HG02884 (cell line): ENCODE measurements around the gene C19orf25.
"Not testable (repeated sequence)": the region's sequence is repeated elsewhere in the genome, so short reads cannot be mapped to it uniquely, and the experiment has no call there.

Source experiments
- ATAC-seq: cut with Tn5 transposase; IDR thresholded peaks from one replicate; pipeline ENCODE4 v1.9.1; 2021; ENCODE audit warnings: mild to moderate bottlenecking, moderate library complexity; ENCODE audit not compliant: unreplicated experiment

Gene C19orf25

DNA sequence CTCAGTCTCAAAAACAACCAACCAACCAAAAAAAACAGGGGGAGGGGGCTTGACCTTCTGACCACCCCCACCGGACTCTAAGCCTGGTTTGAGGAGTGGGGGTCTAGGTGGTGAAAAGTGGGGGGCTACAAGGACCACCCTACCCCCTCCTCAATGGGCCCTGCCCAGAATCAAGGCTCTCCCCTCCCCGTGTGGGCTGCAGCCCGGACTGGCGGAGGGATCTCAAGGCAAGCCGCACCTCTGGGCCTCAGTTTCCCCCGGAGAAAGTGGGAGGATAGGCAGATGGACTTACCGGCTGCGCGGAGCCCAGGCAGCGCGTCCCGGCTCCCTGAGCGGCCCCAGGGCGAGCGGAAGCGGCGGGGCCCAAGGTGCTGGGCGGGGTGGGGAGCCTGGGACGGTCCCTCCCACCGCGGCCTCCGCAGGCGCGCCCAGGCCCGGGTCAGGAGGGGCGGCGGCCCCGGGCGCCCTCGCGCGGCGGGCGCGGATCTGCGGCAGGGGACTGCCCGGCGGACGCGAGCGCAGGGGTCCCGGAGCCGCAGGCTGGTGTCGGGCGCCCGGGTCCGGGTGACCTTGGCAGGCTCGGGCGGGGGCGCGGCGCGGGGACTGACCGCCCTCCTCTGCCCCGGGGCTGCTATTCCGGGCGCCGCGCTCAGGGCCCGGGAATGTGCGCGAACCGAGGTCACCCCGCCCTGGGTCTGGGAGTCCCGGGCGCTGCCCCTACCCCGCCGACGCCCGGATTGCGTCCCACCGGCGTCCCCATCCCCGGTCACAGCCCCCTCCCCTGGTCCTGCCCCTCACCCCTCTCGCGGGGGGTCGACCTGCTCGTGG is 33.9 kb upstream of the C19orf25 start, which contains the start of gene ADAMTSL5:
Gene ADAMTSL5, minus strand, starts transcription at position 349 of the 828 bp plus-strand sequence. CDS start 2,076 bp downstream, outside the sequence.
- ATAC-seq = no peak

DNA sequence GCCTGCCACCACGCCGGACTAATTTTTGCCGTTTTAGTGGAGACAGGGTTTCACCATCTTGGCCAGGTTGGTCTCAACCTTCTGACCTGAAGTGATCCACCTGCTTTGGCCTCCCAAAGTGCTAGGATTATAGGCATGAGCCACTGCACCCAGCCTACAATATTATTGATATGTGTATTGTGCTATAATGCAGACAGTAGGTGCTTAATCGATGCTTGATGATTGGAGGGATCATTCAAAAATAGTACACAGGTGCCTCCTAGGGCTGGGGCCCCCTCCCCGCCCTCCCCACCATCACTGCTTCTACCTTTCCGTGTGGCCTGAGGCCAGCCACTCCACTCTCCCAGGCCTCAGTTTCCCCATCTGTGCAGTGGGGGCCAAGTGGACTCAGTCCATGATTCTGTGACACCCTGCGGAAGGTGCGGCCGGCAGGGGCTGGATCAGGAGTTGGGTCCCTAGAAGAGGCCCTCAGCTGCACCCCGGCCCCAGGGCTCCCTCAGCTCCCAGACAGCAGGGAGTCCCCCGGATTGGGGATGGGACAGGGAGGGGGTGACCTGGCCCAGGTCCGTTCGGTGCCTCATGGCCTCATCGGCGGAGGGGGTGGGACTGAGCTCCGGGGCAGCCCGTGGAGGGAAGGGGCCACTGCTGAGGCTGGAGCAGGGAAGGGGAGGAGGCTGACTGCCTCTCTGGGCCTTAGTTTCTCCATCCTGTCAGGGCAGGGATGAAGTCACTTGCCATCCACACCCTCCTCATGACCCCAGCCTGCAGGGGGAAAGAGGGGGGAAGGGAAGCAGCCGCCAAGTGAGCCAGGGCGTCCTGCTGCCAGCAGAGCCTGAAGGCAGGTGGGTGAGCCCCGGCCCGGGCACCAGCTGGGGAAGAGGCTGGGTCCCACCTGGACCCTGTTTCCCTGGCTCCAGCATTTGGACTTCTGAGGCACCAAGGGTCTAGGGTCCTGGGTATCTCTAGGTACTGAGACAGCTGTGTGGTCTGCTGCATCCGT is 32.6 kb upstream of the C19orf25 start:
- ATAC-seq = no peak

DNA sequence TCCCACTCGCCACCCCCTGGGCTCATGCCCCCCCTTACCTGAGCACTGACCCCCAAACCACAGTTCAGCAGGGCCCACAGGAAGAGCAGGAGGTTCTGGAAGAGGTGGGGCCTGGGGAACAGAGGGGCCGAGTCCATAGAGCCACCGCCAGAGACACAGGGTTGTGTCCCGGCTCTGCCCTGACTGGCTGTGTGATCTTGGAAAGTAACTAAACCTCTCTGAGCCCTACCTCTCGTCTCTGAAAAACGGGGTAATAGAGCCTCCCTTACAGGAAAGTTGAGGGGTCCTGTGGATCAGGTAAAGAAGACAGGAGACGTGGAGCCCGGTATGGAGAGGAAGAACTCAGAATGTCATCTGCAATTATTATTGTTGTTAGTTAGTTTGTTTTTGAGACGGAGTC is 31.8 kb upstream of the C19orf25 start:
- ATAC-seq = no peak

DNA sequence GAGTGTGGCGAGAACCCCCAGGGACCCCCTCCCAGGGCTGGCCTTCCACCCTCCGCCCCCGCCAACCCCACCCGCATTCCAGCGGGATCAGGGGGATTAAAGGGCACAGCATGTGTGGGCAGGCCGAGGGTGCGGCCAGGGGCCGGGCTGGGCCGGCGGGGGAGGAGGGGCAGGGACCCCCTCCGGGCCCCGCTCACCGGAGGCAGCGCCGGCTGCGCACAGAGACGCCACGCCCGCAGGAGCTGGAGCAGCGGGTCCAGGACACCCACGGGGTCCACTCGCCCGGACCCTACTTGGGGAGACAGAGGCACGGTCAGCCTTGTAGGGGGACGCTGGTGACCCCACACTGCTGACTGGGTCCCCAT is 31.4 kb upstream of the C19orf25 start:
- no peak for ATAC-seq

DNA sequence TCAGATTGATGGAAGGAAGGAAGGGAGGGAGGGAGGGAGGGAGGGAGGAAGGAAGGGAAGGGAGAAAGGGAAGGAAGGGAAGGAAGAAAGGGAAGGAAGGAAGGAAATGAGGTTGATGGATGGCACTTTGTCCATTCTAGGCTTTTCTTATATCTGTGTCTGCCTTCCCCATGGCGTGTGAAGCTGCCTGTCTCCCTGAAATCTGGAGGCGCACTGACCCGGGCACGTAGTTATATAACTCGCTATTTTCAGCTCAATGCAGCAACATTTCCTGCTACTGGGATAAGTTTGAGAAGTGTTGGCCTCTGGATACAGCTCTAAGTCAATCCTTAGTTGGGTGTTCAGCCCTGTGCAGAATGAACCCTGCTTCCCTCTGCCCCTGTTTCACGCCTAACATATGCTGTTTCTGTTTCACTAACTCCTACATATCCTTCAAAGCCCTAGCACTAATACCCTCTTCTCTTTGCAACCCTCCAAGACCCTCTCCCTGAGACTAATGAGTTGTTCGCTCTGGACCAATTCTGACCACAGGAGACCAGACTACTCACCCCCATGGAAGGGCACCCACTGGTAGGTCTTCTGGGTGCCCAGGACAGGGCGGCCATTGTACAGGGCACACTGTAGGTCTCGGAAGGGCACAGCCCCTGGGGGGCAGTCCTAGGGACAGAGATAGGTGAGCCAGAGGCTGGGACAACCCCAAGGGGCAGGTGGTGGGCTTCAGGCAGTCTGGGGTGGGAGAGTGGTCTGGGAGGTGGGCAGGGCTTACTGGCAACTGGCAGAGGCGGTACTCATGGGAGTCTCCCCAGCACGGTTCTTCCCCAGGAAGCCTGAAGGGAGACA is 30.8 kb upstream of the C19orf25 start:
- ATAC-seq = no peak

DNA sequence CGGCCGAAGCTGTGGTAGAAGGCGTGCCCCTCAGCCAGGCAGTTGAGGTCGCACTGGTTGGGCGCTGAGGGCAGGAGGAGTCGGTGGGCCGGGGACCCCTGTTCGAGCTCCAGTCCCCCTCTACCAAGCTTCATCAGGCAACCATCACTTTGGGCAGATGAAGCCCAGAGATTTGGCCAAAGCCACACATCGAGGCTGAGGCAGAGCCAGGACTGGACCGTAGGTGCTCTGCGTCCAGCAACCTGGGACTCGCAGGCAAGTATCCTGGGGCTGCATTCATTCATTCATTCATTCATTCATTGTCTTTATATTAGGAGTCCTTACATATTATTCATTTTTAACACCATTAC is 29.5 kb upstream of the C19orf25 start:
- ATAC-seq = no peak

DNA sequence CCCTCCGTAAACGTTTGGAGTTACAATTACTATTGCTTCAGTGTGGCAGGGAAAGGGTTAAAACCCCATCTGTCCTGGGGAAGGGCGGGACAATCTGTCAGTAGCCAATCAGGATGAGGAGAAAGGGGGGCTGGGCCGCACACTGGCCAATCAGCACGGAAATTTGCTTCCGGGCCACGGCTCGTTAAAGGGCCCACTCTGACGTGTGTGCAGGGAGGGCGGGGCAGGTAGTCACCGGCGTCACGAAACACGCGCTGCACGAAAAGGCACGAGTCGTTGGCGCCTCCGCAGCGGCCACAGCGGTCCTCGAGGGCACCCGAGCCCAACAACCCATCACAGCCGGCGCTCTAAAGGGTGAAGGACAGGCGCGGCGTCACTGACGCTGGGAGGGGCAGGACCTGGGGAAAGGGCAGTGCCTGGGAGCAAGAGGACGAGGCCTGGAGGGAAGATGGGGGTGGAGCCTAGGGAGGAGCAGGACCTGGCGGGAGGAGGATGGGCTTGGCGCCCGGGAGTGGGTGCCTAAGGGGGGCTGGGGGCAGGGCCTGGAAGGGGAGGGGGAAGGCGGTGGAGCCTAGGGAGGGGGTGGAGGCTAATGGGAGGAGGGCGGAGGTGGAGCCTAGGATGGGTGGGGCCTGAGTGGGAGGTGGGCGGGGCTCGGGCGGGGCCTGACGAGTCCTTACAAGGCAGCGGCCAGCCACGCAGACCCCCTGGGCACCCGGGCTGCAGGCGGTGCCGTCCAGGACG is 28.9 kb upstream of the C19orf25 start:
- ATAC-seq = no peak

DNA sequence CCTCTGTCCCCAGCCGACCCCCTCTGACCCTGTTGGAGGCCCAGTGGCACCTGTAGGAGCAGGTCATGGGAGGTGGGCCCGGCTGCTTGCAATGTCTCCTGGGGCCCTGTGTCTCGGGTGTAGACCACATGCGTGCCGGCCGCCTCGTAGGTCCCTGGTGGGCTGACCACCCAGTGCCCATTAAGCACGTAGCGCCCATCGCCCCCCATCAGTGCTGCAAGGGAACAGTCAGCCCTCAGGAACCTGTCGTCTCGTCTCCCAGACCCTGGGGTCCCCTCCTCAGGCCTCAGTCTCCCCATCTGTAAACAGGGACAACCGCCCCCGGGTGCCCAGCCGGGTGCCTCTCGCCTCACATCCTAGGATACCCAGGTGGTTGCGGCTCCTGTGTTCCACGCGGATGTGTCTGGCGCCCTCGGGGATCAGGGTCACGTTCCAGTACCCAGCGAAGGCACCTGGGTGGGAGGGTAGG is 28.2 kb upstream of the C19orf25 start:
- ATAC-seq = no peak

DNA sequence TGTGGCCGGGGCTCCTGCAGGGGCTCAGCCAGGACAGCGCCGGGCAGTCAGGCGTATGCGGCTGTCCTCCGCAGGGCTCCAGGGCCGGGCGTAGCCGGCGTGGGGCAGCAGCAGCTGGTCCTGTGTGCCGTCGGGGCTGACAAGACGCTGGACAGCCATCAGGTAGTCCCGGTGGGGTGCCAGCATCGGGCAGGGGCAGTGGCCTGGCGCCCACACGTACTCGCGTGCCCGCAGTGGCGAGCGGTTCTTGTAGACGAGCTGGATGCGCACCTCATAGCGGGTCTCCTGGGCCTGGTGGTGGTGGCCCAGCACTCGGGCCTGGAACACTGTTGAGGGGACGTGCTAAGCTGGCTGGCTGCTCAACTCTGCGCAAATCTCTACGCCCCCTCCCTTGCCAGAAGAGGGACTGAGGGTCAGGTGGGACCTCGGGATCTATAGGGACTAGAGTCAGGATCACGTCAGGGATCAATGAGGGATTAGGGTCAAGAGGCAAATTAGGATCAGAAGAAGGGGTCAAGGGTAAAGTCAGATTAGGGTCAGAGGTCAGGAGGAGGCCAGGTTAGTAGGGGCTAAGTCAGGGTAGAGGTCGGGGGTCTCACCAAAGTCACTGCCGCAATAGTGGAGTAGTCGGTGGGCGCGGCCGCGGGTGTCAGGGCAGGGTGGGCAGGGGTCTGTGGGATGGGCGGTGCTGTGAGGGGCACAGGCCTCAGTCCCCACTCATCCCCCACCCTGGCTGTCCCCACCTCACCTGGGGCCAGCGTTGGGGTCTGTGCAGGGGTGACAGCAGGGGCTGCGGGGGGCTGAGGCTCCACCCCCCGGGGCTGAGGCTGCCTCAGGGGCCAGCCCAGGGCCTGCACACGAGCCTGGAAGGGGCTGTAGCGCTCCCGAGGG is 27.2 kb upstream of the C19orf25 start:
- no peak for ATAC-seq

DNA sequence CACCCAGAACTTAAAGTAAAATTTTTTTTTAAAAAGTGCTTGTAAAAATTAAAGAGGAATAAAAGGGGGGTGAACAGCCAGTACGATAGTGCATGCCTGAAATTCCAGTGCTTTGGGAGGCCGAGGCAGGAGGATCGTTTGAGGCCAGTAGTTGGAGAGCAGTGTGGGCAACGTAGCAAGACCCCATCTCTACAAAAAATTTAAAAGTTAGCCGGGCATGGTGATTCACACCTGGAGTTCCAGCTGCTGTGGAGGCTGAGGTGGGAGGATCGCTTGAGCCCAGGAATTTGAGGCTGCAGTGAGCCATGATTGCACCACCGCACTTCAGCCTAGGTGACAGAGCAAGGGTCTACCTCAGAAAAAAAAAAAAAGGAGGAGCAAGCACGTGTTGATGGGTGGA is 26.0 kb upstream of the C19orf25 start:
- ATAC-seq = no peak

DNA sequence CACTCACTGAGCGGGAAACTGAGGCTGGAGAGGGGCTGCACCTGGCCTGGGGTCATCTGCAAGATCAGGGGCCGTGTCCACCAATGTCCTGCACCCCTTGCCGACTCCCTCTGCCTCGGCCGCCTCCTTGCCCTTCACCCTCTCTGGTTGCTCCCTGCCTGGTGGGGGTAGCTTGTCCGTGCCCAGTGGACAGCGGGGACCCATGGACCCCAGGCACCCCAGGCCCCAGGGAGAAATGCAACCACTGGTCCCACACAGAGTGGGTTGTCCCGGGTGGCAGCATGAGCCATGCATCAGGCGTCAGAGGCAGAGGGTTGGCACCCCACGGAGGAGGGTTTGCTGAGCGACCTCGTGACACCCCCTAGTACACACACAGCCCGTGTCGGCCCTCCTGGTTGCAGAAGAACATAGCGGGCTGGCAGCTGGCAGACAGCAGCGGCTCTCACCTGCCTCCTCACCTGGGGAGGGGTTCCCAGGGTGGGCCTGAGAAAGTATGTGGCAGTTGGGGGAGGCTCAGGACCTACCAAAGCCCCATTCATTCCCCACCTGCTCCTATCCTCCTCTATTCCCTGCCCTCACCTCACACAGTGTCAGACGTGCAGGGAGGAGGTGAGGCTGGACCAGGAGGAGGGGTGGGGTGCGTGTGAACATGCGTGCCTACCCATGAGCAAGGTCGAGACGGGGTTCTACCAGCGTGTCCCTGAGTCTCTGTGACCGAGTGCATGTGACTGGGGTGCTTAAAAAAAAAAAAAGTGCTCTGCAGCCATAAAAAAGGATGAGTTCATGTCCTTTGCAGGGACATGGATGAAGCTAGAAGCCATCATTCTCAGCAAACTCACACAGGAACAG is 25.1 kb upstream of the C19orf25 start:
- ATAC-seq = no peak

DNA sequence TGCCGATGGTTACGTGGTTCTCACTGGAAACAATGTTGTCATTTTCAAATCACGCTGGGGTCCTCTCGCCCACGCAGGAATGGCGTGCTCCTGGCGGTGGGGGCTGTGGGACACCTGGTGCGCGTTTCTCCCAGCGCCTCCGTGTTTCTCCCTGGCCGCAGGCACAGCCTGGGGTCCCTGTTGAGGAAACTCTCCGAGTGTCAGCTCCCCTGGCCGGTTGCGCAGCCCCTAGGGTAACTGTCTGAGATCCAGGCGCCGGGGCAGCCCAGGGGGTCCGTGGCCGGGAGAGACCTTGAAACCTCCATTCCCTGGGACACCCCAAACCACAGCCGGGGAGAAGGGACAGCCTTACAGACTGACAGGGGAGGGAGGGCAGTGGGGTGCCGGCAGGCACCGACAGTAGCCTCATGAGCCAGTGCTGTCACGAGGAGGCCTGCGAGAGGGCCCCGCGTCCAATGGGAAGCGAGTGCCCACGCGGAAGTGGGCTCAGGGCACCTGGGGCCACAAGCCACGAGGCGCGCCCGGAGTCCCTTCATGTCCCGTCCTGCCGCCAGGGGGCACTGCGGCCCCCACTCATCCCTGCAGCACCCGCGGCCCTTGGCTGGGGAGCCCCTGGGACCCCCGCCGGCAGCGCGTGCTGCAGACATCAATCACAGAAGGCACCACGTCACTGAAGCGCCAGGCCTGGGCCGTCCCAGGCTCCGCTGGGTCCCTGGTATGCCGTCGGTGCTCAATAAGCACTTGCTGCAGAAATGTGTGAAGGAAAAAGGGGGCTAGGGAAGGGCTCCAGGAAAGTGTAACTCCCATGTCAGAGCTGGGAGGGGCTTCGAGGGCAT is 24.3 kb upstream of the C19orf25 start:
- no peak for ATAC-seq

DNA sequence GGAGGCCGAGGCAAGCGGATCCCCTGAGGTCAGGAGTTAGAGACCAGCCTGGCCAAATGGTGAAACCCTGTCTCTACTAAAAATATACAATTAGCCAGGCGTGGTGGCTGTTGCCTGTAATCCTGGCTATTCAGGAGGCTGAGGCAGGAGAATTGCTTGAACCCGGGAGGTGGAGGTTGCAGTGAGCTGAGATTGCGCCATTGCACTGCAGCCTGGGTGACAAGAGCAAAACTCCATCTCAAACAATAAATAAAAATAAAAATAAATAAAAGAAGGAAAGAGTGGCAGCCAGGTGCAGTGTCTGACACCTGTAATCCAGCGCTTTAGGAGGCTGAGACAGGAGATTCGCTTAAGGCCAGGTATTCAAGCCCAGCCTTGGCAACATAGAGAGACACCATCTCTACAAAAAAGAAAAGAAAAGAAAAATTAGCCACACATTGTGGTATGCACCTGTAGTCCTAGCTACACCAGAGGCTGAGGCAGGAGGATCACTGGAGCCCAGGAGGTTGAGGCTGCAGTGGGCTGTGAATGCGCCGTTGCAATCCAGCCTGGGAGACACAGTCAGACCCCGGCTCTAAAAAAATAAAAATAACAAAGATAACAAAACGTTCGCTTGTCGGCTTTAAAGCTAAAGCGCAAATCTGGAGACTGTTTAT is 23.5 kb upstream of the C19orf25 start:
- no peak for ATAC-seq

DNA sequence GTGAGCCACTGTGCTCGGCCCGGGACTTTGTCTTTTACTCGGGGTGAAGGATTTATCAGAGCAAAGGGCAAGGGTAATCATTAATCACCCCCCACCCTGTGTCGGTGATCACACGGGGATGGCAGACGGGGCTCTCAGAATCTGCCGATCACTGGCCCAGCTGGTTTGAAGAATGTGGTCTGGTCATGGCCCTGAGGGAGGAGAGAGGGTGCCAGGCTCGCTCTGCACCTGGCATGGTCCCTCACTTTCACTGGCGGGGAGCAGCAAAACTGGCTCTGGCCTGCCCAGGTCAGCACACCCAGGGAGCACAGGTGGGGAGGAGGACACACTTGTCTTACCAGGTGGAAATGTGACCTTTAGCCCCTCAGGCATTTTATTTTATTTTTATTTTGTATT is 22.2 kb upstream of the C19orf25 start:
- ATAC-seq = no peak

DNA sequence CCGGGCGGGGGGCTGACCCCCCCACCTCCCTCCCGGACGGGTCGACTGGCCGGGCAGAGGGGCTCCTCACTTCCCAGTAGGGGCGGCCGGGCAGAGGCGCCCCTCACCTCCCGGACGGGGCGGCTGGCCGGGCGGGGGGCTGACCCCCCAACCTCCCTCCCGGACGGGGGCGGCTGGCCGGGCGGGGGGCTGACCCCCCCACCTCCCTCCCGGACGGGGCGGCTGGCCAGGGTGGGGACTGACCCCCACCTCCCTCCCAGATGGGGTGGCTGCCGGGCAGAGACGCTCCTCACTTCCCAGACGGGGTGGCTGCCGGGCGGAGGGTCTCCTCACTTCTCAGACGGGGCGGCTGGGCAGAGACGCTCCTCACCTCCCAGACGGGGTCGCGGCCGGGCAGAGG is 20.2 kb upstream of the C19orf25 start:
- not testable (repeated sequence) for ATAC-seq

DNA sequence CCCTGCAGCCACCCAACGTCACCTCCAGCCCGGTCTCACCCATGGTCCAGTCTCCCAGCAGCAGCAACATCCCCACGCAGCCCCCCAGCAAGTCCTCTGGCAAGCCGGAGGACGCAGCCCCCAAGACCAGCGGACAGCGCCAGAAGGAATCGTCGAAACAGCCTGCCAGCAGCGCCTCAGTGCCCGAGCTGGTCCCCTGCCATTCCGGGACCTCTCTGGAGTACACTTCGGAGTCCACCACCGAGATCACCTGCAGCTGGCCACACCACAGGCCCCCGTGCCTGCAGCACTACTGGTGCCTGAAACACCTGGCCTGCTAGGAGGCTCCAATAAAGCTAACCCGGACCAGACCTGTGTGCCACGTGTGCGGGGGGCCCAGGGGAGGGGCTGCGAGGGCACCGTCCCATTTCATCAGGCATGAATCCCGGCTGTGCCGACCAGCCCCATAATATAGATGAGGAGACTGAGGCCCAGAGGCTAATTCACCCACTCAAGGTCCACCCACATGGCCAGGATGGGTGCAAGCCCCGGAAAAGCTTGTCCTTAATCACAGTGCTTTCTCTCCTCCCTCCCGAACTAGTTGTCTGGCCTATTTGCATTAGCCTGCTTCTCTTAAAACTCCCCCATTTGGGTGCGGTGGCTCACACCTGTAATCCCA is 18.7 kb upstream of the C19orf25 start:
- no peak for ATAC-seq
